Tibial artery (tissue), 4 donors: Measurements from ENCODE around the gene LIN52.

Experiments
- DNase-seq, 2 donors: peaks; one replicate each; pipeline ENCODE4 v3.0.0-alpha.2; 2019
- H3K27ac ChIP-seq, 2 donors: fragments of 200-600 bp; sonication (generic) in 1 of 2; 1 replicate in 1 of 2; 2 replicates in 1 of 2; pipeline ENCODE4 v1.5.1; 2018 to 2019; ENCODE audit warnings: mild to moderate bottlenecking in 1 of 2
- H3K27me3 ChIP-seq, 2 donors: fragments of 200-600 bp; sonication (generic) in 1 of 2; one replicate each; pipeline versions ENCODE4 v1.5.1 to v1.6.0; 2016 to 2019
- H3K36me3 ChIP-seq, 3 donors: fragments of 200-600 bp; sonication (generic) in 2 of 3; one replicate each; pipeline ENCODE4 v1.5.1; 2016 to 2019; ENCODE audit warnings: mild to moderate bottlenecking in 2 of 3
- H3K4me1 ChIP-seq, 4 donors: fragments of 200-600 bp; sonication (generic) in 2 of 4; 1 replicate in 3 of 4; 2 replicates in 1 of 4; pipeline ENCODE4 v1.5.1; 2016 to 2019
- H3K4me3 ChIP-seq, 2 donors: fragments of 200-600 bp; sonication (generic) in 1 of 2; 1 replicate in 1 of 2; 2 replicates in 1 of 2; pipeline ENCODE4 v1.5.1; 2018 to 2019; ENCODE audit warnings: mild to moderate bottlenecking in 2 of 2
- H3K9me3 ChIP-seq, 3 donors: fragments of 200-600 bp; sonication (generic) in 1 of 3; one replicate each; pipeline ENCODE4 v1.5.1; 2016 to 2019
- CTCF ChIP-seq, 2 experiments: fragments of 200-600 bp in 1 of 2; fragments of 450-650 bp in 1 of 2; IDR thresholded peaks; one replicate each; pipeline ENCODE4 v1.5.1; 2017 to 2019; ENCODE audit warnings: antibody characterized with exemption in 2 of 2, mild to moderate bottlenecking in 1 of 2, moderate library complexity in 1 of 2
- intact Hi-C: fragments of 100-400 bp; cut with DNase I; formaldehyde crosslinking; loops from one replicate; pipeline ENCODE4 v1.15.0; 2023; ENCODE audit warnings: low total_unique reads

LIN52 gene

GRCh38 chr14:74048281-74048680, 36.5 kb upstream of the LIN52 start:
- no peak for TF ChIP-seq CTCF (IDR thresholded peaks at IDR 0.05)
- H3K36me3 ChIP-seq: peaks cover 0 to 16% (median 0%) of the 10 kb centered on the region in 3 donors
- intact Hi-C loops: no loop called here
- no peaks in the 10 kb centered on the region for H3K27me3 ChIP-seq
- DNase-seq: no peak
- H3K9me3 ChIP-seq: no peaks in the 10 kb centered on the region
- no peak overlapping the region for H3K27ac ChIP-seq
- no peaks in the 10 kb centered on the region for H3K4me1 ChIP-seq
- H3K4me3 ChIP-seq: no peak overlapping the region

GRCh38 chr14:74049876-74050495, 34.8 kb upstream of the LIN52 start:
- intact Hi-C loops: no loop called here
- no peak for TF ChIP-seq CTCF (IDR thresholded peaks at IDR 0.05)
- DNase-seq: no peak

GRCh38 chr14:74062809-74063150, 22.0 kb upstream of the LIN52 start:
- no peak overlapping the region for H3K27ac ChIP-seq
- no peak overlapping the region for H3K4me3 ChIP-seq
- TF ChIP-seq CTCF (IDR thresholded peaks at IDR 0.05): no peak
- no peak for DNase-seq
- H3K9me3 ChIP-seq: no peaks in the 10 kb centered on the region
- intact Hi-C loops: no loop called here
- peaks cover 77 to 100% (median 92%) of the 10 kb centered on the region in 3 donors for H3K36me3 ChIP-seq
- no peaks in the 10 kb centered on the region for H3K27me3 ChIP-seq
- H3K4me1 ChIP-seq: no peaks in the 10 kb centered on the region

More at GRCh38 chr14:74049876-74050495, 34.8 kb upstream of the LIN52 start:
- Histone ChIP-seq H3K27me3 (no peaks in the 10 kb centered on the region), H3K4me3 (no peak overlapping the region), H3K9me3 (no peaks in the 10 kb centered on the region), H3K4me1 (no peaks in the 10 kb centered on the region), H3K36me3 (peaks cover 0 to 16% (median 0%) of the 10 kb centered on the region in 3 donors), H3K27ac (no peak overlapping the region)

- H3K27me3 ChIP-seq: no peaks in the 10 kb centered on the region
- H3K27ac ChIP-seq: no peak overlapping the region
- no peaks in the 10 kb centered on the region for H3K4me1 ChIP-seq
- H3K4me3 ChIP-seq: no peak overlapping the region
- peaks cover 72 to 100% (median 92%) of the 10 kb centered on the region in 3 donors for H3K36me3 ChIP-seq
- no peak for TF ChIP-seq CTCF (IDR thresholded peaks at IDR 0.05)
- no peaks in the 10 kb centered on the region for H3K9me3 ChIP-seq
- intact Hi-C loops: no loop called here
- DNase-seq: no peak
These were observed 20.3 kb upstream of the LIN52 start for GRCh38 chr14:74064426-74064825.

- no peak for DNase-seq
- no peaks in the 10 kb centered on the region for H3K9me3 ChIP-seq
- peaks cover 67 to 100% (median 89%) of the 10 kb centered on the region in 3 donors for H3K36me3 ChIP-seq
- no peak for TF ChIP-seq CTCF (IDR thresholded peaks at IDR 0.05)
- no peaks in the 10 kb centered on the region for H3K4me1 ChIP-seq
- intact Hi-C loops: no loop called here
- no peaks in the 10 kb centered on the region for H3K27me3 ChIP-seq
- no peak overlapping the region for H3K27ac ChIP-seq
- H3K4me3 ChIP-seq: no peak overlapping the region
These were observed 19.9 kb upstream of the LIN52 start for GRCh38 chr14:74064883-74065282.
